DMS53 (cell line): ENCODE data around the gene CORO7.
"Not testable (repeated sequence)": the region's sequence is repeated elsewhere in the genome, so short reads cannot be mapped to it uniquely, and the experiment has no call there.

ENCODE experiments used
- DNase-seq: peaks from one replicate; lab custom pipeline; 2025; lab: John Stamatoyannopoulos, UW

CORO7 gene

DNA sequence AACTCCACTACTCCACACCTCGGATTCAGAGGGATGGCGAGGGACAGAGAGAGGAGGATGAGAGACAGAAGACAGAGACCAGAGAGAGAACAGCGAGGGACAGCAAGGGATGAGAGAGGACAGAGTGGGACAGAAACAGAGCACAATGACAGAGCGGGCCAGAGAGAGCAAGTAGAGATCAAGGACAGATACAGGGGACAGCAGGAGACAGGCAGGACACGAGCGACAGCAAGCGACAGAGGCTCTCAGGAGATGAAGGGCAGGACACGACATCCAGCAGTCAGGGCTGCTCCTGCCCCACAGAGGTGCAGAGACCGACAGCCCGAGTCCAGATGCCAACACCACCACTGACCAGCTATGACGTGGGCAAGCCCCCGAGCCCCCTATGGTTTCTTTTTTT lies 14.9 kb downstream of the CORO7 start:
- no peak for DNase-seq

DNA sequence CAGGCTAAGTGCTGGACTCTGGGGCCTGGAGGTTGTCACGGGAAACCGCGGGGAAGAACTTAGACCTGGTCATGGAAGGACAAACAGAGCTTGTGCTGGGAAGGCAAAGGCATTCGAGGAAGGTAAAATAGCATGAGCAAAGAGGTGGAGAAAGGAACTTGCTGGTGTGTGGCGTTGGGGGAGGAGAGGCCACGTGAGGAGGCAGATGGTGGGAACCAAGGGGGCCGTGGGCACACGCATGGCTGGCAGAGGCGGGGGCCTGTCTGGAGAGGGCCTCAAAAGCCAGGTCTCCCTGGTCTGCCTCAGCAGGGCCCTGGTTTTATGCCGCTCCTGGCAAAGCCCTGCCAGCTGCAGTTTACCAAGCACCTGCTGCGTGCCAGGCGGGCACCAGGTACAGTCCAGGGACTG lies 15.3 kb downstream of the CORO7 start:
- DNase-seq, result no peak

GRCh38 chr16:4399001-4399730 lies 17.2 kb downstream of the CORO7 start:
- no peak for DNase-seq

DNA sequence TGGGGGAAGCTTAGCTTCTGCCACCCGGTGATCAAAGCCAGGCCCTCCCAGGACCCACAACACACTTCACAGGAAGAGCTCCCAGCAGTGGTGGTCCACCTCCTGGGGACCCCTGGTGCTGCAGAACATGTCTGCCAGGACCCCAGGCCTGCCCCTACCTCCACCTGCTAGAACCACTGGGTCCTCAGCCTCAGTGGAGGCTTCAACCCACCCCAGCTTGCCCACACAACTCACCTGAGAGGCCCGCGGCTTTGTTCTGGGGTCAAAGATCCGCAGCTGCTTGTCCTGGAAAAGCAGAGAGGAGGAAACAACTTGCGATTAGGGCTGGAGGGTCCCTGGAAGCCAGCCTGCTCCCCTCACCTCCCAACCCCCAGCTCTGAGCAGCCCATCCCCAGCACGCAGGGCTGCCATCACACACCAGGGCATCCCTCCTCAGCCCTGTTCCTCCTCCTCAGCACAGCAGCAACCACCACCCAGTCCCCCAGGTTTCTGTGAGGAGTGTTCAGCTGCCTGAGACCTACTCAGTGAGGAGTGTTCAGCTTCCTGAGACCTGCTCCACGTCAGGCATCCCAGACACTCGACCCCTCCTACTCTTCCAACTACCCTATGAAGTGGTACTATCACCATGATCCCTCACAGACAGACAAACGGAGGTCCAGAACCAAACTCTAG lies 21.2 kb downstream of the CORO7 start:
- no peak for DNase-seq

GRCh38 chr16:4393850-4394249 lies 22.5 kb downstream of the CORO7 start:
- not testable (repeated sequence) for DNase-seq

- DNase-seq, result no peak
Measured at GRCh38 chr16:4393240-4393600, 23.2 kb downstream of the CORO7 start.

DNA sequence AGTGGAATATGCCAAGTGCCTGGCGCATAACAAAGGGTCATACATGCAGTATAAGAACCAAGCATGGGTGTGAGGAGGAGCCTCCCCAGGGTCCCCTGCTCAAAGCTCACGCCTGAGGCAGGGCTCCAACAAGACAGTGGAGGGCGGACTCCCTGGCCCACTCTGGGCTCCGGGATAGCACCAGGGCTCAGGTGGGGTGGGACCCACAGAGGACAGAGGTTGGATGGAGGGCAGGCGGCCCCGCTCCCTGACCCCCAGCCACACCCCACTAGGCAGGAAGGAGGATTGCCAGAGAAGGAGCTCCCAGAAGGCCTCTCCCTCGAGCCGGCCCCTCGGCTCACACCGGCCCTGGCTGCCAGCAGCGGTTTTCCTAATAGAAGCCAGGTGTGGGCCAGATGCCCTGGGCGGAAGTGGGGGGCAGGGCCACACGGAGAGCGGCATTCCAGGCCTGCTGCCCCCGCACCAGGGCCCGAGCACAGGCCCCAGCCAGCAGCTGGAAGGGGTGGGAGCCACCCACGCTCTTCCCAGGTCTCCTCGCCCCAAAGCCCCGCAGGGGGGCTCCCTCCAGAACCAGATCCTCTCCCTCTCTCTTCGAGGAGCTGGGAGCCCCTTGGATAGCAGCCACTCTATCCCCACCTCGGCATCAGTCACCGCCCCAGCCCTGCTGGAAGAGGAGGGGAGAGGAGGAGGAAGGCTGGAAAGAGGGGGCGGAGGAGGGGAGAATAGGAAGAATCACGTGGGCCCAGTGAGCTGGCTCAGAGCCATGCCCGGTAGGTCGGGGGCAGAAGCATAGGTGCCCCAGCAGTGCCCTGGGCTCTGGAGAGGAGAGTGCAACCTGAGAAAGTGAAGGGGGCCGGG lies 23.8 kb downstream of the CORO7 start:
- no peak for DNase-seq

DNA sequence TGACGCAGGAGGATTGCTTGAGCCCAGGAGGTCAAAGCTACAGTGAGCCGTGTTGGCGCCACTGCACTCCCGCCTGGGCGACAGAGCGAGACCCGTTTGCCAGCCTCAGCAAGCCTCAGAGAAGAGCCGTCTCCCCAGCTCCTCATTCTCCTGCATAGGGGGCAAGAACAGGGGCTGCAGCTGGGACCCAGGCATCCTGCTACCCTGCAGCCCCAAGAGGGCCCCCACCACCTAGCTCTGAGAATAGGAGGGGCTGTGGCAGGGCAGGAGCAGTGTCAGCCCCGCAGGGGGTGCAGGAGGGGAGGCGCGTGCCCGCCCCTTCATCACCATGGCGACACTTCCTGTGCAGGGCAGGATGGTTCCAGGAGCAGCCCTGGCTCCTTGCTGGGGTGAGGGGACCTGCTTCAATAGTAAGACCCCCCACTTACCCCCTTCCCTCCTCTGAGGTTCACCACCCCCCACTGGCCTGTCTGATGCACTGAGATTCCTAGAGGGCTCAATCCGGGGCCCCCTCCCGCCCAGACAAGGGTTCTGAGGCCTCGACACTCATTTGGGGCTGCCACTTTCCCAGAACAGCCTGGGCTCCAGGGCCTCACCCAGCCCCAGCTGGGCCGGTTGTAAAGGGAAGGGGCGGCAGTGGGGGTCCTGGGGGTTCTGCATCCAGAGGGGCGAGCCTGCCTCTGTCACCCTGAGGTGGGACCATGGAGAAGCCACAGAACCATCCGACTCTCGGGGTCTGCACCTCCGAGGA lies 24.6 kb downstream of the CORO7 start:
- DNase-seq, result no peak

DNA sequence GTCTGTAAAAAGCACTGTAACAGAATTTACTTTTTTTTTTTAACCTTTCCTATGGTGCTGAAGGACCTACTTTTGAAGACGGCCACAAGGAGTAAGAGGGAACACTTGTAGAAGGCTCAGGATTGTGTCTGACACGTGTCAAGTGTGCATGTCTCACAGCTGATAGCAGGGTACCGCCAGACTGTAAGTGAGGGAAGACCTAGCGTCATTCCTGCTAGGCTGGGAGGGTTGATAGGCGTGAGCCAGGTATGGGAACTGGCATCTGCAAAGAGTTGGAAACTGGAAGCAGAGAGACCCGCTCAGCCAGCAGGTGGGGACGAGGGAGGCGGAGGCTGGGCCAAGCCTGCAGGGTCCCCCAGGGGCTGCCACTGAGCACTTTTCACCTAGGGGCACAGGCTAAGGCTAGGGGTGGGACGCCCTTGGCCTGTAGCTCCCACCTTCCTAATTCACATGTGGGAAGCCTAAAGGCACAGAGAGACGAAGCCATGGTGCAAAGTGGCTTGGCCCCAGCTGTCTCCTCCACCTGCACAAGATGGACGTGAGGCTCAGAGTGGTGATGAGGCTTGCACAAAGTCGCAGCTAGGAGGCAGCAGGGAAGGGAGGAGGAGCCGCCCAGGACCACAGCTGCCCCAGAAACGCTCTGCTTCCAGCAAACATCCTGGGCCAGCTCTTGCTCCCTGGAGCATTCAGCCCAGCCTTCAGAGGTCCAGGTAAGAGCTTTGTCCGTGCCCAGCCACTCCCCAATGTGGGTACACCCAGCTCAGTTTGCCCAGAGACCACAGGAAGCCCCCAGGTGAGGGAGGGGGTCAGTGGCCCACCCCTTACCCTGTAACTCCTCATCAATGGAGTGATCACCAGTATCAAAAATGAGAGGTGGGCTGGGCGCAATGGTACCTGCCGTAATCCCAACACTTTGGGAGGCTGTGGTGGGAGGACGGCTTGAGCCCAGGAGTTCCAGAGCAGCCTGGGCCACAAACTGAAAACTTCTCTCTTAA lies 25.8 kb downstream of the CORO7 start:
- no peak for DNase-seq

- no peak for DNase-seq
Measured at GRCh38 chr16:4389051-4389955, 27.1 kb downstream of the CORO7 start.

- no peak for DNase-seq
Measured at GRCh38 chr16:4388271-4389021, 27.9 kb downstream of the CORO7 start.

GRCh38 chr16:4387781-4388180 lies 28.6 kb downstream of the CORO7 start:
- DNase-seq, result no peak

- DNase-seq, result no peak
Measured at GRCh38 chr16:4386951-4387565, 29.3 kb downstream of the CORO7 start.

DNA sequence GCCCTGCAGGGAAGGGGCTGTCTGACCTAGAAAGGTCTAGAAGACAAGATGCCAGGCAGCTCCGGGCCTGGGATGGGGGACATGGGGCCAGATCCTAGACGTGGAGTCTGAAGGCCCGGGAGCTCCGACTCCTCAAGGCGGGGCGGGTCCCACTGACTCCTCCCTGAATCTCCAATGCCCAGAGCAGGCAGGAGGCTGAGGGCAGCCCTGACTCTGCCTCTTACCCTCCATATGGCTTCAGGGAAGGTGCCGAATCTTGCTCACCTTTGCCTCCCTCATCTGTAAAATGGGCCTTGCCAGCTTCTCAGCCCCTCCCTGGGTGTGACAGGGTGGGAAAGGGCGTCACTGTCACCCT lies 30.0 kb downstream of the CORO7 start:
- DNase-seq, result no peak

DNA sequence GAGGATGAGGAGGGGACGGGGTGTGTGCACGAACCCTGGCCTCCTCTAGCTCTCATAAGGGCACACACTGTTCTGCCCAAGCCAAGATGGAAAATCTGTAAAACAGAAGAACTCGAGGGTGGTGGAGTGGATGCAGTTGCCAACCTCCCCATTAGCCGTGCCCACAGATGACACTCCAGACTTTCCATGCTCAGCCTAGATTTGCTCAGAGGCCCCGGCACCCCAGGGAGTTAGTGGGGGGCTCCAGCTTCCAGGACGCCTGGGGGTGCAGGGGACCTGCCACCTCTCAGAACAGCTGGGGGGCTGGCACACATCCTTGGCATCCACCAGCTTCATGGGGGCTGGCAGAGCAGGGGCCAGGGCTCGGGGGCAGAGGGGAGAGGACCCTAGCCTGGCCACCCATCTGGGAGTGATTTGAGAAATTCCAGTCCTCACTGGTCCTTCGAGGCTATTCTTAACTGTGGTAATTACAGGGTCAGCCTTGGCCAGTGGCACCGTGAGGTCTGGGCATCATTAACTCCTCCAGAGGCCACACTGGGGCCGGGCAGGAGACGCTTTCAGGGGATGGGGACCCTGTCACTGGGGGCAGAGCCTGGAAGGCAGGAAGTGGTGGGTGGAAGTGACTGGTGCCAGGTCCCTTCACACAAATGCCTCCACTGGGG lies 30.5 kb downstream of the CORO7 start:
- DNase-seq, result no peak

GRCh38 chr16:4385066-4385788 lies 31.2 kb downstream of the CORO7 start:
- no peak for DNase-seq

DNA sequence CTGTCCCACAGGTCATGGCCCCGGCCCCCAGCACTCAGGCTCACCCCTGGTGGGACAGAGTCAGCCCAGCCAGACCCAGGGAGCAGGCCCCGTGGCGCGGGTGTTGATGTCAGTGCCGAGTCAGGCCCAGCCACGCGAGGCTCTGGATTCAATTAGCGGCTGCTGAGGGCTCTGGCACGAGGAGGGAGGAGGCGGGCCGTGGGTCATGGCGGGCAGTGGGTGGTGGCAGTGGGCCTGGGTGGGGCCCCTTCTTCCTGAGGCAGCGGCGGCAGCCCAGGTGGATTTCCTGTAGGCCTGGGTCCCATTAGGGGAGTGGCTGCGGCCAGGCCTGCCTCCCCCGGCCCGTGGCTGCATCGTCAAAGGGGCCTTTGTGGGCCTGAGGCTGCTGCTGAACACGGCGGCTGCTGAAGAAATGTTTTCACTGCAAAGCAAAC lies 31.9 kb downstream of the CORO7 start:
- no peak for DNase-seq
